Heart left ventricle (tissue), 16 donors: ENCODE measurements around the gene PMP22. TPM values are rescaled to one million over a fixed set of nuclear protein-coding genes. Genes with fewer than 3 reads are reported as not detected.

ENCODE experiments used
- ATAC-seq, 4 donors: fragments of 200-7000 bp; cut with Tn5 transposase; one replicate each; pipeline ENCODE4 v1.9.1; 2020 to 2022; ENCODE audit warnings: moderate library complexity in 4 of 4, mild to moderate bottlenecking in 3 of 4, moderate number of reproducible peaks in 1 of 4
- DNase-seq, 5 donors: peaks; one replicate each; pipeline ENCODE4 v3.0.0-alpha.2; 2020
- H3K27ac ChIP-seq, 12 donors: fragments of 200-600 bp; sonication (generic) in 4 of 12; one replicate each; pipeline versions ENCODE4 v1.5.0 to v1.8.0; 2016 to 2022; ENCODE audit warnings: mild to moderate bottlenecking in 2 of 12
- H3K27me3 ChIP-seq, 9 donors: fragments of 200-600 bp; sonication (generic) in 2 of 9; one replicate each; pipeline versions ENCODE4 v1.5.1 to v1.8.0; 2016 to 2022; ENCODE audit warnings: mild to moderate bottlenecking in 3 of 9
- H3K36me3 ChIP-seq, 9 donors: fragments of 200-600 bp; sonication (generic) in 2 of 9; one replicate each; pipeline versions ENCODE4 v1.5.0 to v1.8.0; 2018 to 2022; ENCODE audit warnings: mild to moderate bottlenecking in 2 of 9
- H3K4me1 ChIP-seq, 12 donors: fragments of 200-600 bp; sonication (generic) in 4 of 12; one replicate each; pipeline versions ENCODE4 v1.5.0 to v1.8.0; 2016 to 2022; ENCODE audit warnings: mild to moderate bottlenecking in 3 of 12
- H3K4me3 ChIP-seq, 12 donors: fragments of 200-600 bp; sonication (generic) in 4 of 12; one replicate each; pipeline versions ENCODE4 v1.5.0 to v1.8.0; 2017 to 2022; ENCODE audit warnings: mild to moderate bottlenecking in 9 of 12, moderate library complexity in 4 of 12
- H3K9me3 ChIP-seq, 12 donors: fragments of 200-600 bp; sonication (generic) in 4 of 12; one replicate each; pipeline versions ENCODE4 v1.5.0 to v1.8.0; 2016 to 2022; ENCODE audit warnings: mild to moderate bottlenecking in 1 of 12
- CTCF ChIP-seq, 12 donors: fragments of 200-600 bp; sonication (generic) in 4 of 12; IDR thresholded peaks; one replicate each; pipeline versions ENCODE4 v1.5.0 to v1.8.0; 2018 to 2022; ENCODE audit warnings: antibody characterized with exemption in 12 of 12, mild to moderate bottlenecking in 5 of 12
- POLR2A ChIP-seq, 2 donors: fragments of 450-650 bp; IDR thresholded peaks; one replicate each; pipeline ENCODE4 v1.6.1; 2017; ENCODE audit warnings: antibody characterized with exemption in 2 of 2, mild to moderate bottlenecking in 2 of 2, moderate library complexity in 2 of 2
- WGBS, 4 donors: extraction: QIAGEN DNeasy Blood & Tissue Kit in 2 of 4; methylation state at CpG; one replicate each; pipeline versions ENCODE4 v1.1.5 to v1.1.7; 2013 to 2018; 5-methylcytosine and 5-hydroxymethylcytosine counted together
- intact Hi-C, 10 donors: fragments of 100-400 bp; cut with DNase I; formaldehyde crosslinking; loops; one replicate each; pipeline versions ENCODE4 v1.11.1 to v1.14.2; 2022
- polyA plus RNA-seq, 2 donors: library from polyadenylated mRNA; stranded (reverse); fragments of 200-250 nt; gene quantifications; one replicate each; pipeline ENCODE4 v1.2.3, GENCODE V29; 2013
- total RNA-seq, 9 donors: library from RNA; depleted of rRNA in 2 of 9; stranded (reverse); fragments of >200 nt in 2 of 9; fragmentation: NEBNext Ultra II Directional in 3 of 9; extraction: Animal tissue kit (Norgen Biotek cat#: 25700) in 3 of 9; gene quantifications; one replicate each; pipeline versions ENCODE4 v1.1.0 to v1.2.4, GENCODE V29; 2016 to 2023
- donor health status: ischemic (EF 13 %, LVEDD 7.1; RV severe dilation, severe dysfunction).
- donor health status: healthy with polysubstance abuse.
- donor health status: DM: no; HTN: yes; CAD: no.
- donor health status: DM: no; HTN: no; CAD: no.
- donor health status: ischemic (EF 25% LVEDD 6.9; RV normal size, moderate dysfunction).
- donor health status: ischemic (EF 25% LVEDD 5.7; RV mildly dilated, moderate dysfunction).
- donor health status: healthy.
- donor health status: DM: yes; HTN: yes; CAD: no.
- donor health status: ischemic (EF 35%, LVEDD 5.7; RV mildly dilated, moderate dysfunction).
- donor health status: nonischemic (EF 11% LVEDD 7.7; RV severe dilation, severe dysfunction).
- donor health status: DM: yes; HTN: yes; CAD: no.
- donor health status: PGD.
- donor health status: ischemic (EF 29% LVEDD 5.4; RV normal size, mild dysfunction).
- donor health status: nonischemic (EF 23%, LVEDD 6.1; RV moderate dilation, normal function).

The PMP22 gene
- total and polyA plus RNA-seq, 11 donors, result 92.2 to 421 (median 186) TPM

DNA sequence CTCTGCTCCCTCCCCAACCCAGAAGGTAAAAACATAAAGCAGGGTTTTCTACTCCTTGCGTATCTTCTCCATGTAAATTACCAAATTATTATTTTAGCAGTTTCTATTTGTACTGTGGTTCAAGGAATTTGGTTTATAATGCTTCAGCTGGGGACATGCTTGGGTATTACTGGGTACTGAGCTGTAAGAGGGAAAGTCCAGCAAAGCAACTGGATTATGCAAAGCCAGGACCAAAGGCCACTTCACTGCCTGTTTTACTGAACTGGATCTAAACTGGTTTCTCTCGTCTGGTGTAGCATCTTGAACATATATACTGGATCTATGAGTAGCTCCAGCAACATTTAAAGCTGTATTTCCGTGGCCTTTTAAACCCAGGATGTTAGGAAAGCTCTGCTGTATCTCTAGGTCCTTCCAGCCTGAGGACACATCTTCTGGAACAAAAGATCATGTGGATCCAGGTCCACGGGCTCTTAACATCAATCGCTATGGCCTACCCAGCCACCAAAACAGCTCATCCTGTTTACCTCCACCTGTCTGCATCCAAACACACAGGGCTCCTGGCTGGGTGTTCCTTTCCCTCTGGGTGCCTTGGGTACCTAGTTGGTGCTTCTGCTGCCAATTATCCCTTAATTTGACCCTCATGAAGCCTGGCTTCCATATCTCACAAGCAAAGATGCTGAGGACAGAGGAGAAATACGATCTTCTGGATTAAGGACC is 7.2 kb downstream of the PMP22 start:
- H3K27ac ChIP-seq, result peak overlapping the region in 11 of 12 donors; percentile 27 to 99 (median 57)
- peaks cover 0 to 67% (median 62%) of the 10 kb centered on the region in 9 donors for H3K36me3 ChIP-seq
- ATAC-seq, result no peak
- no peaks in the 10 kb centered on the region for H3K9me3 ChIP-seq
- peaks cover 0 to 14% (median 0%) of the 10 kb centered on the region in 9 donors for H3K27me3 ChIP-seq
- TF ChIP-seq CTCF (IDR thresholded peaks at IDR 0.05), result no peak
- TF ChIP-seq POLR2A (IDR thresholded peaks at IDR 0.05), result no peak
- H3K4me1 ChIP-seq, result peaks cover 2 to 76% (median 60%) of the 10 kb centered on the region in 12 donors
- DNase-seq, result no peak
- WGBS, 4 donors, result 71 to 84% (median 78%) methylated on average over 6 of the region's 6 CpGs
- intact Hi-C loops, result loop anchor here in 3 of 10 donors (2.0 to 5.0 kb wide), 3 partner anchors 23 to 245 kb away; no protein-coding TSS in a partner anchor
- peak overlapping the region in 9 of 12 donors; percentile 21 to 79 (median 35) for H3K4me3 ChIP-seq

GRCh38 chr17:15257258-15257788 is 7.8 kb downstream of the PMP22 start:
- peak; percentile 83 to 98 (median 91) for TF ChIP-seq CTCF (IDR thresholded peaks at IDR 0.05)
- no peak for TF ChIP-seq POLR2A (IDR thresholded peaks at IDR 0.05)
- 0% methylated on average over 13 to 17 of the region's 17 CpGs for WGBS, 4 donors
- Histone ChIP-seq H3K9me3 (no peaks in the 10 kb centered on the region), H3K4me3 (peak overlapping the region in 9 of 12 donors; percentile 21 to 49 (median 35)), H3K4me1 (peaks cover 2 to 82% (median 66%) of the 10 kb centered on the region in 12 donors), H3K27ac (peak overlapping the region in 11 of 12 donors; percentile 27 to 99 (median 57)), H3K27me3 (peaks cover 0 to 10% (median 0%) of the 10 kb centered on the region in 9 donors), H3K36me3 (peaks cover 0 to 73% (median 68%) of the 10 kb centered on the region in 9 donors)
- ATAC-seq, result peak; percentile 50 to 59 (median 56)
- DNase-seq, result peak; percentile 85 to 89 (median 86)
- intact Hi-C loops, result loop anchor here in 2 of 10 donors (2.0 to 5.0 kb wide), 2 partner anchors 23 to 245 kb away; no protein-coding TSS in a partner anchor

- H3K27ac ChIP-seq, result peak overlapping the region in 9 of 12 donors; percentile 9 to 99 (median 96)
- H3K36me3 ChIP-seq, result peaks cover 0 to 80% (median 74%) of the 10 kb centered on the region in 9 donors
- intact Hi-C loops, result loop anchor here in 2 of 10 donors (2.0 to 5.0 kb wide), 2 partner anchors 22 to 246 kb away; no protein-coding TSS in a partner anchor
Measured at GRCh38 chr17:15256689-15257088, 8.4 kb downstream of the PMP22 start.

More at GRCh38 chr17:15256689-15257088, 8.4 kb downstream of the PMP22 start:
- ATAC-seq (no peak), DNase-seq (no peak)
- 34 to 46% (median 36%) methylated on average over 7 of the region's 7 CpGs for WGBS, 4 donors
- Histone ChIP-seq H3K4me3 (peak overlapping the region in 9 of 12 donors; percentile 21 to 49 (median 35)), H3K27me3 (peaks cover 0 to 4% (median 0%) of the 10 kb centered on the region in 9 donors), H3K9me3 (no peaks in the 10 kb centered on the region), H3K4me1 (peaks cover 2 to 88% (median 72%) of the 10 kb centered on the region in 12 donors)
- TF ChIP-seq POLR2A (IDR thresholded peaks at IDR 0.05), result no peak
- TF ChIP-seq CTCF (IDR thresholded peaks at IDR 0.05), result no peak
